CD4-positive, alpha-beta T cell treated with Interferon gamma for 1 hour (primary cell): Measurements from ENCODE around the gene THSD4.
"Not testable (repeated sequence)": the region's sequence is repeated elsewhere in the genome, so short reads cannot be mapped to it uniquely, and the experiment has no call there.

ENCODE experiments used
- DNase-seq: peaks from one replicate; pipeline ENCODE4 v3.0.0-alpha.2; 2020

The THSD4 gene

GRCh38 chr15:71648095-71648494 lies 532.8 kb downstream of the THSD4 start:
- DNase-seq: no peak

- DNase-seq: no peak
These were observed 534.6 kb downstream of the THSD4 start for GRCh38 chr15:71649894-71650293.

- DNase-seq: no peak
These were observed 535.3 kb downstream of the THSD4 start for GRCh38 chr15:71650603-71651002.

GRCh38 chr15:71651750-71652186 lies 536.5 kb downstream of the THSD4 start:
- DNase-seq: no peak

- DNase-seq: no peak
These were observed 538.9 kb downstream of the THSD4 start for GRCh38 chr15:71654042-71654719.

- no peak for DNase-seq
These were observed 539.5 kb downstream of the THSD4 start for GRCh38 chr15:71654720-71655174.

GRCh38 chr15:71656425-71656824 lies 541.2 kb downstream of the THSD4 start:
- no peak for DNase-seq

GRCh38 chr15:71657141-71657540 lies 541.9 kb downstream of the THSD4 start:
- no peak for DNase-seq

GRCh38 chr15:71658036-71658435 lies 542.8 kb downstream of the THSD4 start:
- no peak for DNase-seq

- DNase-seq: no peak
These were observed 543.8 kb downstream of the THSD4 start for GRCh38 chr15:71658827-71659729.

GRCh38 chr15:71659730-71660067 lies 544.4 kb downstream of the THSD4 start:
- no peak for DNase-seq

- DNase-seq: no peak
These were observed 545.2 kb downstream of the THSD4 start for GRCh38 chr15:71660501-71660900.

GRCh38 chr15:71662306-71662705 lies 547.0 kb downstream of the THSD4 start:
- no peak for DNase-seq

GRCh38 chr15:71664622-71665021 lies 549.4 kb downstream of the THSD4 start:
- no peak for DNase-seq

- DNase-seq: no peak
These were observed 551.7 kb downstream of the THSD4 start for GRCh38 chr15:71666763-71667620.

GRCh38 chr15:71669688-71670087 lies 554.4 kb downstream of the THSD4 start:
- DNase-seq: no peak

- DNase-seq: not testable (repeated sequence)
These were observed 555.0 kb downstream of the THSD4 start for GRCh38 chr15:71670222-71670621.

GRCh38 chr15:71674354-71674753 lies 559.1 kb downstream of the THSD4 start:
- no peak for DNase-seq

GRCh38 chr15:71677352-71677751 lies 562.1 kb downstream of the THSD4 start:
- no peak for DNase-seq

- no peak for DNase-seq
These were observed 562.5 kb downstream of the THSD4 start for GRCh38 chr15:71677766-71678165.

GRCh38 chr15:71678191-71678590 lies 562.9 kb downstream of the THSD4 start:
- DNase-seq: no peak

GRCh38 chr15:71678605-71679004 lies 563.3 kb downstream of the THSD4 start:
- no peak for DNase-seq

GRCh38 chr15:71679223-71679792 lies 564.0 kb downstream of the THSD4 start:
- DNase-seq: no peak
